A673 (cell line): Measurements from ENCODE around the gene KEAP1. TPM values are rescaled to one million over a fixed set of nuclear protein-coding genes. Genes with fewer than 3 reads are reported as not detected.

ENCODE experiments used
- BruUV-seq: library from RNA; stranded (reverse); fragments of 400-500 nt; replicated peaks from 2 replicates; lab custom pipeline; 2021; lab: Mats Ljungman, UMichigan
- CTCF ChIA-PET: fragments of 300-600 bp; sonication (Branson Sonifier 250); formaldehyde crosslinking; loops from one replicate; lab custom pipeline; 2022; ENCODE audit warnings: antibody characterized with exemption; lab: Charles Lee
- POLR2A ChIA-PET: fragments of 300-600 bp; sonication (Branson Sonifier 250); formaldehyde crosslinking; loops from one replicate; lab custom pipeline; 2022; ENCODE audit warnings: antibody characterized with exemption; ENCODE audit not compliant: low non-redundant PET; lab: Charles Lee
- DNase-seq: peaks from one replicate; pipeline ENCODE4 v3.0.0-alpha.2; 2015; ENCODE audit warnings: low spot score
- H3K27ac ChIP-seq: fragments of 200-600 bp; sonication (generic); 2 replicates; pipeline ENCODE4 v1.5.1; 2016; ENCODE audit warnings: mixed run types, low read depth, mild to moderate bottlenecking, mixed read lengths, antibody characterized with exemption, low read length; ENCODE audit not compliant: poor library complexity, severe bottlenecking
- H3K27me3 ChIP-seq: fragments of 200-600 bp; sonication (generic); replicated peaks from 2 replicates; pipeline ENCODE4 v1.6.1; 2017; ENCODE audit warnings: mixed run types, low read depth, mild to moderate bottlenecking, mixed read lengths, antibody characterized with exemption, low read length; ENCODE audit not compliant: insufficient read depth, poor library complexity
- H3K36me3 ChIP-seq: fragments of 200-600 bp; sonication (generic); 2 replicates; pipeline ENCODE4 v1.6.1; 2016; ENCODE audit warnings: mixed run types, mild to moderate bottlenecking, mixed read lengths, antibody characterized with exemption, low read length; ENCODE audit not compliant: insufficient read depth, poor library complexity, severe bottlenecking
- H3K4me1 ChIP-seq: fragments of 200-600 bp; sonication (generic); 2 replicates; pipeline ENCODE4 v1.6.1; 2017; ENCODE audit warnings: mixed run types, mild to moderate bottlenecking, mixed read lengths, antibody characterized with exemption, low read length; ENCODE audit not compliant: insufficient read depth, poor library complexity, severe bottlenecking
- H3K4me3 ChIP-seq: fragments of 200-600 bp; sonication (generic); 2 replicates; pipeline ENCODE4 v1.5.1; 2016; ENCODE audit warnings: low read depth, mixed run types, mild to moderate bottlenecking, mixed read lengths, low read length; ENCODE audit not compliant: poor library complexity, severe bottlenecking
- H3K9me3 ChIP-seq: fragments of 200-600 bp; sonication (generic); 2 replicates; pipeline ENCODE4 v1.6.1; 2016; ENCODE audit warnings: mixed run types, low read depth, mild to moderate bottlenecking, mixed read lengths, antibody characterized with exemption, low read length; ENCODE audit not compliant: poor library complexity, severe bottlenecking
- CTCF ChIP-seq: fragments of 300-800, 200-600 bp; sonication (generic); conservative IDR thresholded peaks from 2 replicates; pipeline ENCODE4 v1.5.1; 2017; ENCODE audit warnings: low read depth, mild to moderate bottlenecking, antibody characterized with exemption, low read length, moderate library complexity, mixed read lengths
- EZH2 ChIP-seq: fragments of 200-600 bp; sonication (generic); IDR thresholded peaks from 2 replicates; pipeline ENCODE4 v1.6.1; 2017; ENCODE audit warnings: borderline replicate concordance, low read depth, mild to moderate bottlenecking, mixed read lengths, antibody characterized with exemption, low read length; ENCODE audit not compliant: poor library complexity, severe bottlenecking
- intact Hi-C: fragments of 100-400 bp; cut with micrococcal nuclease; formaldehyde crosslinking; loops from one replicate; pipeline ENCODE4 v1.10.0; 2022; ENCODE audit not compliant: unreplicated experiment
- total RNA-seq: library from RNA; stranded (reverse); gene quantifications from 2 replicates; pipeline ENCODE4 v1.2.3, GENCODE V29; 2021

Gene KEAP1
- total RNA-seq, 1 experiment from 2014 or later: 112 TPM

DNA sequence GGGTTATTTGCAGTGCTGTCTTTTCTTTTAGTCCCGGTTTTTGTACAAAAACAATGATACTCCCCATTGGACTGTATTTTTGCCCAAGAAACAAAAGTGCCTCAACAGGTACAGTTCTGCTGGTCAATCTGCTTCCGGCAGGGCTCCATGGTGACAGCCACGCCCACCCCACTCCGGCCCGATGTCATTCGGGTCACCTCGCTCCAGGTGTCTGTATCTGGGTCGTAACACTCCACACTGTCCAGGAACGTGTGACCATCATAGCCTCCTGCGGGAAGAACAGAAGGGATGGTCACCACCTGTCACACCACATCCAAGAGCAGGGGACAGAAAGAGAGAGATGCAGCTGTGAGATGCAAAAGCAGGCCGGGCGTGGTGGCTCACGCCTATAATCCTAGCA is 16.6 kb downstream of the KEAP1 start:
- POLR2A ChIA-PET: no interaction called here

GRCh38 chr19:10478903-10479384 is 24.2 kb downstream of the KEAP1 start:
- no peak overlapping the region for H3K4me3 ChIP-seq
- BruUV-seq: no TSS peak
- CTCF ChIA-PET: interaction anchor here (0.6 to 1.1 kb wide), 4 partner anchors 63 to 369 kb away, joined by 3 to 4 read pairs (median 3); no protein-coding TSS in a partner anchor
- peak; percentile 96 for DNase-seq
- no peak overlapping the region for H3K27ac ChIP-seq
- POLR2A ChIA-PET: no interaction called here
- TF ChIP-seq CTCF: peak; percentile 67
- no peak for TF ChIP-seq EZH2
- intact Hi-C loops: loop anchor here (5.0 kb wide), 1 partner anchor 218 kb away; no protein-coding TSS in a partner anchor
- H3K9me3 ChIP-seq: no peaks in the 10 kb centered on the region
- H3K27me3 ChIP-seq: no peaks in the 10 kb centered on the region
- no peaks in the 10 kb centered on the region for H3K36me3 ChIP-seq
- H3K4me1 ChIP-seq: peaks cover 11% of the 10 kb centered on the region

More for the DNA sequence above, 16.6 kb downstream of the KEAP1 start:
- Histone ChIP-seq H3K36me3 (peaks cover 45% of the 10 kb centered on the region), H3K27ac (no peak overlapping the region), H3K4me1 (no peaks in the 10 kb centered on the region), H3K9me3 (no peaks in the 10 kb centered on the region), H3K27me3 (no peaks in the 10 kb centered on the region), H3K4me3 (no peak overlapping the region)
- no TSS peak for BruUV-seq
- TF ChIP-seq EZH2 (no peak), CTCF (no peak)
- intact Hi-C loops: no loop called here
- no peak for DNase-seq
- CTCF ChIA-PET: interaction anchor here (0.7 kb wide), 1 partner anchor 80 kb away, joined by 4 read pairs; no protein-coding TSS in a partner anchor

GRCh38 chr19:10478476-10478875 is 24.7 kb downstream of the KEAP1 start:
- DNase-seq: peak; percentile 59
- H3K4me1 ChIP-seq: peaks cover 11% of the 10 kb centered on the region
- CTCF ChIA-PET: interaction anchor here (0.6 to 1.1 kb wide), 2 partner anchors 62 to 895 kb away, joined by 4 to 10 read pairs; no protein-coding TSS in a partner anchor
- no peaks in the 10 kb centered on the region for H3K27me3 ChIP-seq
- intact Hi-C loops: loop anchor here (5.0 kb wide), 1 partner anchor 219 kb away; no protein-coding TSS in a partner anchor
- no peaks in the 10 kb centered on the region for H3K36me3 ChIP-seq
- H3K9me3 ChIP-seq: no peaks in the 10 kb centered on the region
- no peak overlapping the region for H3K4me3 ChIP-seq
- TF ChIP-seq EZH2 (no peak), CTCF (no peak)
- no peak overlapping the region for H3K27ac ChIP-seq
- POLR2A ChIA-PET: no interaction called here
- no TSS peak for BruUV-seq
